OCI-LY3 (cell line): Measurements from ENCODE around the gene KLHL6.
A peak's percentile ranks its signal among the peaks of the same experiment; 100 is the strongest.

Experiments used
- H2AFZ ChIP-seq: fragments of 200-600, 300-600 bp; shearing (Covaris generic); 2 replicates; pipeline ENCODE4 v1.6.0; 2014; ENCODE audit warnings: antibody characterized with exemption, low read depth, low read length
- H3K27ac ChIP-seq: fragments of 200-600, 300-600 bp; sonication (generic); 2 replicates; pipeline ENCODE4 v1.5.1; 2014; ENCODE audit warnings: mild to moderate bottlenecking, low read length, moderate library complexity, mixed read lengths
- H3K27me3 ChIP-seq: fragments of 200-600, 300-600 bp; sonication (generic); 2 replicates; pipeline ENCODE4 v1.6.1; 2014; ENCODE audit warnings: low read depth, low read length, mixed read lengths
- H3K36me3 ChIP-seq: fragments of 200-600, 300-600 bp; sonication (generic); replicated peaks from 2 replicates; pipeline ENCODE3; 2014; ENCODE audit warnings: low read depth, low read length, mixed read lengths
- H3K4me1 ChIP-seq: fragments of 300-600, 200-600 bp; sonication (generic); 2 replicates; pipeline ENCODE4 v1.6.1; 2014; ENCODE audit warnings: low read length, mixed read lengths
- H3K4me2 ChIP-seq: fragments of 200-600, 300-600 bp; sonication (generic); 2 replicates; pipeline ENCODE4 v1.6.1; 2014; ENCODE audit warnings: low read length, mixed read lengths
- H3K4me3 ChIP-seq: fragments of 300-600, 200-600 bp; sonication (generic); 2 replicates; pipeline ENCODE4 v1.5.1; 2014; ENCODE audit warnings: antibody characterized with exemption, mild to moderate bottlenecking, low read length, moderate library complexity
- H3K79me2 ChIP-seq: fragments of 300-600, 200-600 bp; shearing (Covaris generic); 2 replicates; pipeline ENCODE4 v1.6.1; 2014; ENCODE audit warnings: mild to moderate bottlenecking, low read length, mixed read lengths
- H3K9ac ChIP-seq: fragments of 300-600, 200-600 bp; shearing (Covaris generic); 2 replicates; pipeline ENCODE4 v1.6.0; 2014; ENCODE audit warnings: mild to moderate bottlenecking, low read length, moderate library complexity
- H3K9me3 ChIP-seq: fragments of 200-600, 300-600 bp; shearing (Covaris generic); 2 replicates; pipeline ENCODE4 v1.6.1; 2014; ENCODE audit warnings: low read length, mixed read lengths; ENCODE audit not compliant: insufficient read depth
- H4K20me1 ChIP-seq: fragments of 200-600, 300-600 bp; sonication (generic); 2 replicates; pipeline ENCODE4 v1.6.1; 2016; ENCODE audit warnings: low read length, mixed read lengths; ENCODE audit not compliant: insufficient read depth
- CTCF ChIP-seq: fragments of 200-600, 300-600 bp; sonication (generic); IDR thresholded peaks from 2 replicates; pipeline ENCODE4 v1.5.1; 2014; ENCODE audit warnings: antibody characterized with exemption, low read length, low read depth
- EZH2phosphoT487 ChIP-seq: fragments of 200-600 bp; shearing (Covaris generic); IDR thresholded peaks from 2 replicates; pipeline ENCODE4 v1.6.1; 2018; ENCODE audit warnings: antibody characterized with exemption, mixed run types, low read depth

KLHL6 gene

DNA sequence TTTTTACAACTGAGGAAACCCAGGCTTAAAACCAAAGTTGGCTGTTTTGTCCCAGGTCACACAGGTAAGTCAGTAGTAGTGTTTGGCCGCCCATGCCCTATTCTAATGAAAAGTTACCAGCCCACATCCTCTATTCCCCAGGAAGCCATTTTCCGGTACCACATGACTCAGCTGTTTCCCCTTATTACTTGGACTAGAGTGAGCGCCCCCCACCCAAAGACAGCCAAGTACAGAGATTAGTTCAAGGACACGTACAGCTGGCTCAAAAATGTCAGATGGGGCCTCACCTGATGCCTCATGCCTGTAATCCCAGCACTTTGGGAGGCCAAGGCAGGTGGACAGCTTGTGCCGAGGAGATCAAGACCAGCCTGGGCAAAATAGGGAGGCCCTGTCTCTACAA, 8.5 kb upstream of the KLHL6 start:
- Histone ChIP-seq H3K4me3 (no peak overlapping the region), H3K9ac (no peak overlapping the region), H3K4me2 (peak overlapping the region; percentile 39), H3K27ac (peak overlapping the region; percentile 28), H3K79me2 (no peaks in the 10 kb centered on the region), H3K4me1 (peaks cover 56% of the 10 kb centered on the region), H4K20me1 (no peaks in the 10 kb centered on the region), H3K27me3 (0 out of 2 replicates have a peak, but pooled peaks cover under 1% of the 10 kb centered on the region), H3K36me3 (no peaks in the 10 kb centered on the region), H2AFZ (peak overlapping the region; percentile 35; the same call in 1 of the 2 replicates), H3K9me3 (no peaks in the 10 kb centered on the region)
- TF ChIP-seq CTCF, result no peak
- no peak for TF ChIP-seq EZH2phosphoT487

GRCh38 chr3:183563536-183563874, 8.0 kb upstream of the KLHL6 start:
- Histone ChIP-seq H3K9ac (no peak overlapping the region), H3K4me1 (peaks cover 56% of the 10 kb centered on the region), H3K27me3 (no peaks in the 10 kb centered on the region), H4K20me1 (no peaks in the 10 kb centered on the region), H3K27ac (peak overlapping the region; percentile 28; the same call in 1 of the 2 replicates), H3K36me3 (no peaks in the 10 kb centered on the region), H3K79me2 (no peaks in the 10 kb centered on the region), H3K4me3 (no peak overlapping the region), H3K9me3 (no peaks in the 10 kb centered on the region), H3K4me2 (no peak overlapping the region), H2AFZ (no peak overlapping the region)
- TF ChIP-seq EZH2phosphoT487, result no peak
- no peak for TF ChIP-seq CTCF

- no peaks in the 10 kb centered on the region for H3K27me3 ChIP-seq
- peaks cover 50% of the 10 kb centered on the region for H3K4me1 ChIP-seq
- H3K36me3 ChIP-seq, result no peaks in the 10 kb centered on the region
- no peak overlapping the region for H3K4me3 ChIP-seq
- no peaks in the 10 kb centered on the region for H3K79me2 ChIP-seq
- H3K9ac ChIP-seq, result no peak overlapping the region
- peak; percentile 71 for TF ChIP-seq CTCF
- no peak for TF ChIP-seq EZH2phosphoT487
- no peaks in the 10 kb centered on the region for H4K20me1 ChIP-seq
- H3K9me3 ChIP-seq, result no peaks in the 10 kb centered on the region
- no peak overlapping the region for H3K4me2 ChIP-seq
- no peak overlapping the region for H2AFZ ChIP-seq
- H3K27ac ChIP-seq, result no peak overlapping the region
These were observed 5.1 kb upstream of the KLHL6 start for GRCh38 chr3:183560607-183561006.

- Histone ChIP-seq H3K4me2 (no peak overlapping the region), H3K4me3 (no peak overlapping the region), H3K9ac (no peak overlapping the region), H3K9me3 (no peaks in the 10 kb centered on the region), H2AFZ (no peak overlapping the region), H3K27me3 (no peaks in the 10 kb centered on the region), H3K4me1 (peaks cover 39% of the 10 kb centered on the region), H3K36me3 (peaks cover under 1% of the 10 kb centered on the region), H3K79me2 (peaks cover 16% of the 10 kb centered on the region), H4K20me1 (no peaks in the 10 kb centered on the region), H3K27ac (no peak overlapping the region)
- TF ChIP-seq EZH2phosphoT487 (no peak), CTCF (no peak)
These were observed 3.0 kb upstream of the KLHL6 start for GRCh38 chr3:183558495-183558894.
